ENCODE measurements around the gene KLHL29.

The KLHL29 gene

DNA sequence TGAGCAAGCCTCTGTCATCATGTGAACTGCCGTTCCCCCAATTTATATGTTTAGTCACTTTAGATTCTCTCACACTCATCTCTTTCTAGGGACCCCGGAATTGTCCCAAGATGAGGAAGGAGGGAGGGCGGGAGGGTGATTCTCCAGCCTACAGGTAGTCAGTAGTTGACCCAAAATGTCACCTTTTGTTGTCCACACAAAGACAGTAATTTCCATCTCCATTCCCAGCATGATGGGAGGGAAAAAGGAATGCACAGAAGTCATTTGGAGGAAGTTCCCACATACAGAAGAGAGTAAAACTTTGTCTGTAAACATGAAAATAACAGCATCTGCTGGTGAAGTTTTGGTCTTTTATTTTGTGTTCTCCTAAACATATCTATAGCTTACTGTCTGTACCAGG lies 222.9 kb downstream of the KLHL29 start:
- TF ChIP-seq POLR2AphosphoS5 (IDR thresholded peaks at IDR 0.05; ENCODE audit: low read depth, low read length) (no peak), TAF1 (IDR thresholded peaks at IDR 0.05; ENCODE audit: borderline replicate concordance, low read depth, low read length) (no peak), POLR2A (IDR thresholded peaks at IDR 0.05; ENCODE audit: low read depth, low read length) (no peak)
- no peak for DNase-seq (ENCODE audit: insufficient read length)
- FAIRE-seq = no peak

GRCh38 chr2:23609254-23609653 lies 224.3 kb downstream of the KLHL29 start:
- DNase-seq (ENCODE audit: insufficient read length) = no peak
- TF ChIP-seq TAF1 (IDR thresholded peaks at IDR 0.05; ENCODE audit: borderline replicate concordance, low read depth, low read length) (no peak), POLR2AphosphoS5 (IDR thresholded peaks at IDR 0.05; ENCODE audit: low read depth, low read length) (no peak), POLR2A (IDR thresholded peaks at IDR 0.05; ENCODE audit: low read depth, low read length) (no peak)
- FAIRE-seq = no peak

GRCh38 chr2:23611839-23612238 lies 226.9 kb downstream of the KLHL29 start:
- DNase-seq (ENCODE audit: insufficient read length) (no peak), FAIRE-seq (no peak)
- TF ChIP-seq TAF1 (IDR thresholded peaks at IDR 0.05; ENCODE audit: borderline replicate concordance, low read depth, low read length) (no peak), POLR2A (IDR thresholded peaks at IDR 0.05; ENCODE audit: low read depth, low read length) (no peak), POLR2AphosphoS5 (IDR thresholded peaks at IDR 0.05; ENCODE audit: low read depth, low read length) (no peak)

GRCh38 chr2:23614701-23615100 lies 229.7 kb downstream of the KLHL29 start:
- FAIRE-seq = no peak
- no peak for DNase-seq (ENCODE audit: insufficient read length)
- no peak for TF ChIP-seq POLR2AphosphoS5 (IDR thresholded peaks at IDR 0.05; ENCODE audit: low read depth, low read length)
- no peak for TF ChIP-seq TAF1 (IDR thresholded peaks at IDR 0.05; ENCODE audit: borderline replicate concordance, low read depth, low read length)
- TF ChIP-seq POLR2A (IDR thresholded peaks at IDR 0.05; ENCODE audit: low read depth, low read length) = no peak

DNA sequence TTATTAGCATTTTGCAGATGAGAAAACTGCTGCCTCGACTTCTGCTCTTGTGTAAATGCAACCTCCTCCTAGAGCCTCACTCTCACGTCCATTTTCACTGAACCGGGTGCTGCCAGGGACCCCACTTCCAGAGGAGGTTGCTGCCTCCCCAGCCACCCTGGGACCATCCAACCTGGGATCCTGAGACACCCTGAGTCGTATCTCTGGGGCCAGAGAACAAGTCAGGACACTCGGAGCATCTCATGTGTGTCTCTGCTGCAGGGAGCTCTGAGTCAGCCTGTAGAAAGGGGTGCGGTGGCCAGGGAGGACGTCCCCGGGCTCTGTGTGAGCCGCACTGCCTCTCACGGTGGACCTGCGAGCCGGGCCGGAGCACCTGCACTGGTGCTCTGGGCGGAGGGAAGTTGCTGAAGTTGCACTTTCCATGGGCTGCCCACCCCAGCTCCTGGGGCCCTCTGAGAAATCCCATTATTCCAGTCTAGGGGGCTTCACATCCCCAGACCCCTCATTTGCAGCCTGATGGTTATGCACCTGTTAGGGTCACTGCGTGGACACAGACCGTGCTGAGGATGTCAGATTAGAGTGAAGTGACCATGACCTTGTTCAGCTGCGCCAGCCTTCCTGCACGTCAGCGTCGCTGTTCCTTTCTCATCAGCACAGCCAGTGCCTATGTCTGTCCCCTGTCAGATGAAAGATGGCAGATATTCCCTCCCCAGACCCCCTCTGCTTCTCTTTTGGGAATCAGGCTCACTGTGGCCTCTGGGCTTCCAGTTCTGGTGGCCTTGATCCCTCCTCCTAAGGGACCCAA lies 230.4 kb downstream of the KLHL29 start:
- no peak for TF ChIP-seq POLR2AphosphoS5 (IDR thresholded peaks at IDR 0.05; ENCODE audit: low read depth, low read length)
- no peak for TF ChIP-seq TAF1 (IDR thresholded peaks at IDR 0.05; ENCODE audit: borderline replicate concordance, low read depth, low read length)
- TF ChIP-seq POLR2A (IDR thresholded peaks at IDR 0.05; ENCODE audit: low read depth, low read length) = no peak
- DNase-seq (ENCODE audit: insufficient read length) = no peak
- no peak for FAIRE-seq

GRCh38 chr2:23616630-23617029 lies 231.7 kb downstream of the KLHL29 start:
- FAIRE-seq (no peak), DNase-seq (ENCODE audit: insufficient read length) (no peak)
- TF ChIP-seq POLR2A (IDR thresholded peaks at IDR 0.05; ENCODE audit: low read depth, low read length) = no peak
- TF ChIP-seq POLR2AphosphoS5 (IDR thresholded peaks at IDR 0.05; ENCODE audit: low read depth, low read length) = no peak
- TF ChIP-seq TAF1 (IDR thresholded peaks at IDR 0.05; ENCODE audit: borderline replicate concordance, low read depth, low read length) = no peak

DNA sequence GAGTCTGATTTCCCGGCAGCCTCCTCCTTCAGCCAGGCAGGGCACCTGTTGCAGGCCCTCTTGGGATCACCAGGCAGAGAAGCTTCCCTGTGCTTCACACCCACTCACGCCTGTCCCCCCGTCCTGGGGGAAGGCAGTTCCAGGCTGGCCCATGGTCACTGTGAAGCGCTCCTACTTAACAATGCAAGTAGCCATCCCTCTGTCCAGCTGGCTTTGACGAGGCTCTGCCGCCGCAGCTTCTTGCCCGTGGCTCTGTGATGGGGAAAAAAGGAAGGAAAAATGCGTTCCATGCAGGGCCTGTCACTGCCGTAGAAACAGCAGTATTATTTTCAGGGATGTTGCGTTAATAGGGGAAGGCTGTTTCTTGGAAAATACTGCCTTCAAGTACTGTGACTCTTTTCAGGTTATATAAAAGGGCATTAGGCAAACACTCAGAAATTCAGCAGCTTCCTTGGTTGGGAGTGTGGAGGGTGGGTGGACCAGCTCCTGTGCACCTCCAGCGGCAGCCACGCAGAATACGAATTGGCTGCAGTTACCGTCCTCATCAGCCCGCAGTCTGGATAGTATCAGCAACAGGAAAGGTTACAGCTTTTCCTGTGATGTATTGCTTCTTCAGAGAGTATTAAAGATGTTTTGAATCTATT lies 232.3 kb downstream of the KLHL29 start:
- FAIRE-seq (no peak), DNase-seq (ENCODE audit: insufficient read length) (no peak)
- TF ChIP-seq POLR2A (IDR thresholded peaks at IDR 0.05; ENCODE audit: low read depth, low read length) (no peak), POLR2AphosphoS5 (IDR thresholded peaks at IDR 0.05; ENCODE audit: low read depth, low read length) (no peak), TAF1 (IDR thresholded peaks at IDR 0.05; ENCODE audit: borderline replicate concordance, low read depth, low read length) (no peak)

GRCh38 chr2:23617811-23618215 lies 232.8 kb downstream of the KLHL29 start:
- TF ChIP-seq POLR2A (IDR thresholded peaks at IDR 0.05; ENCODE audit: low read depth, low read length) = no peak
- no peak for TF ChIP-seq POLR2AphosphoS5 (IDR thresholded peaks at IDR 0.05; ENCODE audit: low read depth, low read length)
- TF ChIP-seq TAF1 (IDR thresholded peaks at IDR 0.05; ENCODE audit: borderline replicate concordance, low read depth, low read length) = no peak
- DNase-seq (ENCODE audit: insufficient read length) (no peak), FAIRE-seq (no peak)

GRCh38 chr2:23618265-23618664 lies 233.3 kb downstream of the KLHL29 start:
- FAIRE-seq (no peak), DNase-seq (ENCODE audit: insufficient read length) (no peak)
- TF ChIP-seq POLR2AphosphoS5 (IDR thresholded peaks at IDR 0.05; ENCODE audit: low read depth, low read length) = no peak
- TF ChIP-seq TAF1 (IDR thresholded peaks at IDR 0.05; ENCODE audit: borderline replicate concordance, low read depth, low read length) = no peak
- TF ChIP-seq POLR2A (IDR thresholded peaks at IDR 0.05; ENCODE audit: low read depth, low read length) = no peak

DNA sequence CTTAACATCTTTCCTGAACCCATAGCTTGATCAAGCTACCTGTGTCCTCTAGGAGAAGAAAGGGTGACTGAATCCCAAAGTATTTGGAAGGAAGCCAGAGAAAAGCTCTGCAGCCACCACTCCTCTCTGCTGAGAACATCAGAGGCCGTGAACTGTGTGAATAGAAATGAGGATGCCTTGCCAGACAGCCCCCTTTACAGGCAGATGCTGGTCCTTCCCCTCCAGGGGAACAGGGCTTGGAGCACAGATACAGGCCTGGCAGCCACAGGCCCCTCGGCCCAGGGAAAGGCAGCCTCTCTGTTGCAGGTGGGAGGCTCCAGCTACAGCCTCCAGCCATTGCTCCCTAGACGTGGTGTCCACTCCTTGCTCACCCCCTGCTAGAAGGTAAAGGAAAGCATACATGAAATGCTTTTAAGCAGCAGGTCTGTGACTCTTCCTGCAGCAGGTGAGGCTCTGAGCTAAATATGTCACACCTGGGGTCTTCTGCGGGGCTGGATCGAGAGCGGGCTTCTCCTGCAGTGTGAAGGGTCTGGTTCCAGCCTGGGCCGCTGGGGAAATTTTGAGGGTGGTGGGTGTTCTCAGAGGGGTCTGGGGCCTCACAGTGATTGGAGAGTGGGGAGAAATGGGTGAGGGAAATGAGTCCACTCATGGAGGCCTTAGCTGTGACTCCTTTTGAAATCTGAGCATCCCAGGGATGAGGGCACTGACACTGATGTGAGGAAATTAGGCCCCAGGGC lies 234.0 kb downstream of the KLHL29 start:
- FAIRE-seq = no peak
- no peak for DNase-seq (ENCODE audit: insufficient read length)
- no peak for TF ChIP-seq TAF1 (IDR thresholded peaks at IDR 0.05; ENCODE audit: borderline replicate concordance, low read depth, low read length)
- TF ChIP-seq POLR2AphosphoS5 (IDR thresholded peaks at IDR 0.05; ENCODE audit: low read depth, low read length) = no peak
- TF ChIP-seq POLR2A (IDR thresholded peaks at IDR 0.05; ENCODE audit: low read depth, low read length) = no peak

DNA sequence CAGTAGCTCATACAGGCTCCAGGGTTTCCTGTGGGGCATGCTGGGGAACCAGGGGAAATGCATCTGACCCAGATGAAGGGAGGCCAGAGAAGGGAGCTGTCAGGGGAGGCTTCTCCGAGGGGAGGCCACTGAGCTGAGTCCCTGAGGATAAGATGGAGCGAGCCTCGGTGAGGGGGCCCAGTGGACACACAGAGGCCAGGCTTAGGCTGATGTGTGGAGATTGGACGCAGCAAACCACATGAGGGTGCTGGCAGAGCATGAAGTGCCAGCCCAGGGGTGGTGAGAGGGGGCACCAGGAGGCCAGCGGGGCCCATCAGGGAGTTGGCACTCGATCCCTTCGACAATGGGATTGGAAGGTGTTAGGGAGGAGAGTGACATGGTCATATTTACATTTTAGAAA lies 235.0 kb downstream of the KLHL29 start:
- FAIRE-seq = no peak
- DNase-seq (ENCODE audit: insufficient read length) = no peak
- TF ChIP-seq TAF1 (IDR thresholded peaks at IDR 0.05; ENCODE audit: borderline replicate concordance, low read depth, low read length) (no peak), POLR2A (IDR thresholded peaks at IDR 0.05; ENCODE audit: low read depth, low read length) (no peak), POLR2AphosphoS5 (IDR thresholded peaks at IDR 0.05; ENCODE audit: low read depth, low read length) (no peak)
